Activated CD4-positive, alpha-beta T cell treated with anti-CD3 and anti-CD28 coated beads for 36 hours (primary cell): ENCODE data around the gene SETD5. TPM values are rescaled to one million over a fixed set of nuclear protein-coding genes. Genes with fewer than 3 reads are reported as not detected.
A peak's percentile ranks its signal among the peaks of the same experiment; 100 is the strongest.

ENCODE experiments used
- ATAC-seq: fragments of 200-7000 bp; cut with Tn5 transposase; one replicate; pipeline ENCODE4 v1.10.0; 2021; ENCODE audit warnings: mild to moderate bottlenecking, moderate library complexity
- CTCF ChIA-PET: fragments of 350-600 bp; sonication (Branson Sonifier 250); formaldehyde crosslinking; loops from one replicate; lab custom pipeline; 2021; ENCODE audit warnings: antibody characterized with exemption; lab: Charles Lee
- POLR2A ChIA-PET: fragments of 350-600 bp; sonication (Branson Sonifier 250); formaldehyde crosslinking; loops from one replicate; lab custom pipeline; 2021; ENCODE audit warnings: antibody characterized with exemption, inconsistent platforms; lab: Charles Lee
- DNase-seq: peaks from one replicate; pipeline ENCODE4 v3.0.0-alpha.2; 2020
- H3K27ac Mint-ChIP-seq: one replicate; pipeline ENCODE4 v1.8.0; 2021; ENCODE audit warnings: mixed read lengths
- H3K27me3 Mint-ChIP-seq: one replicate; pipeline ENCODE4 v1.8.0; 2021; ENCODE audit warnings: mixed read lengths
- H3K36me3 Mint-ChIP-seq: one replicate; pipeline ENCODE4 v1.8.0; 2021; ENCODE audit warnings: low read depth, mixed read lengths
- H3K4me1 Mint-ChIP-seq: one replicate; pipeline ENCODE4 v1.8.0; 2021; ENCODE audit warnings: mixed read lengths
- H3K4me3 Mint-ChIP-seq: one replicate; pipeline ENCODE4 v1.8.0; 2021; ENCODE audit warnings: mild to moderate bottlenecking, moderate library complexity, mixed read lengths
- H3K9me3 Mint-ChIP-seq: one replicate; pipeline ENCODE4 v1.8.0; 2021; ENCODE audit warnings: low read depth, mixed read lengths
- intact Hi-C, 2 experiments: fragments of 100-400 bp; cut with DNase I in 1 of 2; cut with micrococcal nuclease in 1 of 2; formaldehyde crosslinking; loops; one replicate each; pipeline versions ENCODE4 v1.14.2 to v1.15.1; 2022 to 2024; cut with DNase I, micrococcal nuclease
- total RNA-seq, 2 experiments: library from RNA; stranded (reverse); gene quantifications; one replicate each; pipeline ENCODE4 v1.2.3, GENCODE V29; 2021

The SETD5 gene
- total RNA-seq, 2 experiments from 2014 or later = 115 to 148 TPM

- DNase-seq = no peak
- Mint-ChIP-seq H3K27me3 (no peaks in the 10 kb centered on the region), H3K36me3 (peaks cover 82% of the 10 kb centered on the region), H3K27ac (peak overlapping the region; percentile 34), H3K9me3 (no peaks in the 10 kb centered on the region), H3K4me1 (peaks cover 53% of the 10 kb centered on the region), H3K4me3 (no peak overlapping the region)
- intact Hi-C loops = loop anchor here in 1 of 2 experiments (5.0 kb wide), 1 partner anchor 34 kb away; no protein-coding TSS in a partner anchor
- ChIA-PET POLR2A (interaction anchor here (0.6 to 0.7 kb wide), 4 partner anchors 10 to 361 kb away, joined by 3 to 10 read pairs (median 4); no protein-coding TSS in a partner anchor), CTCF (interaction anchor here (0.7 to 1.2 kb wide), 5 partner anchors 9 to 401 kb away, joined by 3 to 5 read pairs (median 4); no protein-coding TSS in a partner anchor)
- ATAC-seq = no peak
Observed at GRCh38 chr3:9388562-9389272, 8.7 kb upstream of the SETD5 start.

DNA sequence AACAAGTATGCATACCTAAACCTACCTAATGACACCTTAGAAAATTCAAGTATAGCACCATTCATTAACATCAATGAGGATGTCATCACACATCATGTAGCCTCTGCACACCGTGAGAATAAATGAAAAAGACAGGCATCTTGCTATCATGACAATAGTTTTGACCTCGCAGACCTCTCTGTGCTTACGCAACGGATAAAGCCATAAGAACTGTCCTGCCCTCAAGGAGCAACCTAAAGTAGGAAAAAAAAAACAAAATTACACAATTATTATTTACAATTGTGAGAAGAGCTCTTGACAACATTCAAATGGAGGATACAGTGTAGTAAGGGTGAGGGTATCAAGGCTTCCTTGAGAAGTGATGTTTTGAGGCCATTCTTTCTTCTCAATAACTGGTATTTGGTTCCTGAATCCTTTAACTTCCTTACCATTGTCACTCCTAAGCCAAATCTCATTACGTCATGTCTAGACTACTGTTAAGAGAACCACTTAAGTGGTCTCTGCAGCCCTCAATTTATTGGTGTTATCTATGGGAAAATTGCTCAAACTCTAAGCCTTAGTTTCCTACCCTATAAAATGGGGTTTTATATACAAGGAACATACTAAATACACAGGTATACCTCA lies 7.0 kb upstream of the SETD5 start:
- ChIA-PET CTCF (no interaction called here), POLR2A (interaction anchor here (1.0 kb wide), 1 partner anchor 28 kb away, joined by 7 read pairs; the partner anchor contains the start of gene THUMPD3)
- H3K36me3 Mint-ChIP-seq = peaks cover 85% of the 10 kb centered on the region
- ATAC-seq = no peak
- DNase-seq = no peak
- peaks cover 67% of the 10 kb centered on the region for H3K4me1 Mint-ChIP-seq
- peak overlapping the region; percentile 51 for H3K27ac Mint-ChIP-seq
- no peak overlapping the region for H3K4me3 Mint-ChIP-seq
- H3K9me3 Mint-ChIP-seq = no peaks in the 10 kb centered on the region
- intact Hi-C loops = no loop called here
- no peaks in the 10 kb centered on the region for H3K27me3 Mint-ChIP-seq

- peak overlapping the region; percentile 63 for H3K27ac Mint-ChIP-seq
- DNase-seq (no peak), ATAC-seq (no peak)
- H3K36me3 Mint-ChIP-seq = peaks cover 78% of the 10 kb centered on the region
- H3K9me3 Mint-ChIP-seq = no peaks in the 10 kb centered on the region
- POLR2A ChIA-PET = interaction anchor here (0.5 to 2.9 kb wide), 5 partner anchors 9 to 502 kb away, joined by 3 to 14 read pairs (median 4); partner anchors contain the start of gene THUMPD3
- no peaks in the 10 kb centered on the region for H3K27me3 Mint-ChIP-seq
- intact Hi-C loops = no loop called here
- H3K4me1 Mint-ChIP-seq = peaks cover 72% of the 10 kb centered on the region
- CTCF ChIA-PET = interaction anchor here (2.5 kb wide), 1 partner anchor 29 kb away, joined by 8 read pairs; the partner anchor contains the start of gene THUMPD3
- H3K4me3 Mint-ChIP-seq = no peak overlapping the region
Observed at GRCh38 chr3:9392041-9392440, 5.4 kb upstream of the SETD5 start.

DNA sequence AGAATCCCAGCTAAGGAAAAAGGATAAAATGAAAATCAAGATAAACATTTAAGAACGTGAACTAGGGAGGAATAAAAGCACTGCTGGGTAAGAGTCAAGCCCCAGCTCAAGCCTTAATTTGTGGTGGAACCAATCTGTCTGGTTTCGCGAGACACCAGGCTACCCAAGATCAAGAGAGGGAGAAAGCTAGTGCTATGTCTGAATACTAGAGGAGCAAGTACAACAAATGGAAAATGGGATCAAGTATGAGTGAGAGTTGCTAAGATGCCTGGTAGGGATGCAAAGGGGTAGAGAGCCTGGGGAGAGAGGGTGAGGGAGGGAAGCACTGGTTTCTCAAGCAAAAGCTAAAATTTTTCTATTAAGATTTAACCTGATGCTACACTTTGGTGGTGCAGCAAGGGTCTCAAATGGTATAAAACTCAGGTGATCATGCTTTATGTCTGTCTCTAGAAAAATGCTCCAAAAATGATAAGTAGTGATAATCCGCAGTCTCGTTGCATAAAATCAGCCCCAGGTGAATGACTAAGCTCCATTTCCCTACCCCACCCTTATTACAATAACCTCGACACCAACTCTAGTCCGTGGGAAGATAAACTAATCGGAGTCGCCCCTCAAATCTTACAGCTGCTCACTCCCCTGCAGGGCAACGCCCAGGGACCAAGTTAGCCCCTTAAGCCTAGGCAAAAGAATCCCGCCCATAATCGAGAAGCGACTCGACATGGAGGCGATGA lies 1.7 kb upstream of the SETD5 start:
- POLR2A ChIA-PET = interaction anchor here (0.6 to 5.2 kb wide), 15 partner anchors 8 to 537 kb away, joined by 3 to 81 read pairs (median 4); partner anchors contain the start of gene THUMPD3
- no peaks in the 10 kb centered on the region for H3K9me3 Mint-ChIP-seq
- intact Hi-C loops = loop anchor here (1.0 to 5.0 kb wide), 14 partner anchors 27 to 853 kb away; partner anchors contain the start of genes THUMPD3 (in 2 of the 2), ARPC4 (in 1 of the 2), BRK1 (in 1 of the 2) and CRELD1 (in 1 of the 2)
- H3K27ac Mint-ChIP-seq = peak overlapping the region; percentile 99
- DNase-seq (no peak), ATAC-seq (no peak)
- peaks cover 64% of the 10 kb centered on the region for H3K4me1 Mint-ChIP-seq
- H3K27me3 Mint-ChIP-seq = no peaks in the 10 kb centered on the region
- H3K4me3 Mint-ChIP-seq = peak overlapping the region; percentile 93
- CTCF ChIA-PET = interaction anchor here (1.1 to 1.7 kb wide), 7 partner anchors 13 to 92 kb away, joined by 3 to 8 read pairs (median 3); partner anchors contain the start of gene THUMPD3
- peaks cover 66% of the 10 kb centered on the region for H3K36me3 Mint-ChIP-seq

GRCh38 chr3:9396301-9396631 lies 1.1 kb upstream of the SETD5 start:
- intact Hi-C loops = loop anchor here (1.0 to 5.0 kb wide), 14 partner anchors 27 to 853 kb away; partner anchors contain the start of genes THUMPD3 (in 2 of the 2), ARPC4 (in 1 of the 2), BRK1 (in 1 of the 2) and CRELD1 (in 1 of the 2)
- H3K36me3 Mint-ChIP-seq = peaks cover 64% of the 10 kb centered on the region

GRCh38 chr3:9396632-9397331 lies 633 bp upstream of the SETD5 start:
- intact Hi-C loops = loop anchor here (1.0 to 5.0 kb wide), 18 partner anchors 26 to 852 kb away; partner anchors contain the start of genes BRPF1 (in 2 of the 2), RAD18 (in 2 of the 2), TADA3 (in 2 of the 2) and THUMPD3 (in 2 of the 2)
- Mint-ChIP-seq H3K4me1 (peaks cover 63% of the 10 kb centered on the region), H3K9me3 (no peaks in the 10 kb centered on the region), H3K27me3 (no peaks in the 10 kb centered on the region), H3K36me3 (peaks cover 58% of the 10 kb centered on the region), H3K4me3 (peak overlapping the region; percentile 93), H3K27ac (peak overlapping the region; percentile 98)
- peak; percentile 99 for DNase-seq
- ChIA-PET CTCF (interaction anchor here (0.9 to 1.6 kb wide), 2 partner anchors 27 to 28 kb away, joined by 3 to 8 read pairs; no protein-coding TSS in a partner anchor), POLR2A (interaction anchor here (0.7 to 5.2 kb wide), 14 partner anchors 19 to 1842 kb away, joined by 3 to 81 read pairs (median 5); partner anchors contain the start of genes ARPC4, TADA3 and THUMPD3)
- ATAC-seq = peak; percentile 74

More at GRCh38 chr3:9396301-9396631, 1.1 kb upstream of the SETD5 start:
- Mint-ChIP-seq H3K9me3 (no peaks in the 10 kb centered on the region), H3K27ac (peak overlapping the region; percentile 99), H3K4me3 (peak overlapping the region; percentile 93), H3K27me3 (no peaks in the 10 kb centered on the region), H3K4me1 (peaks cover 64% of the 10 kb centered on the region)
- peak; percentile 51 for ATAC-seq
- ChIA-PET POLR2A (interaction anchor here (0.7 to 5.2 kb wide), 16 partner anchors 13 to 1843 kb away, joined by 3 to 81 read pairs (median 4); partner anchors contain the start of genes ARPC4, TADA3 and THUMPD3), CTCF (interaction anchor here (0.9 to 1.6 kb wide), 4 partner anchors 27 to 33 kb away, joined by 3 to 8 read pairs (median 6); partner anchors contain the start of gene THUMPD3)
- DNase-seq = peak; percentile 91

GRCh38 chr3:9397906-9398699 lies 688 bp downstream of the SETD5 start:
- Mint-ChIP-seq H3K4me1 (peaks cover 63% of the 10 kb centered on the region), H3K27me3 (no peaks in the 10 kb centered on the region), H3K36me3 (peaks cover 53% of the 10 kb centered on the region), H3K27ac (peak overlapping the region; percentile 100), H3K4me3 (peak overlapping the region; percentile 93), H3K9me3 (no peaks in the 10 kb centered on the region)
- DNase-seq = peak; percentile 58
- ChIA-PET CTCF (no interaction called here), POLR2A (interaction anchor here (1.0 to 5.2 kb wide), 4 partner anchors 18 to 44 kb away, joined by 5 to 81 read pairs (median 12); partner anchors contain the start of gene THUMPD3)
- ATAC-seq = no peak
- intact Hi-C loops = loop anchor here (1.0 to 5.0 kb wide), 12 partner anchors 25 to 851 kb away; partner anchors contain the start of genes BRPF1 (in 2 of the 2), RAD18 (in 2 of the 2), TADA3 (in 2 of the 2) and ARPC4 (in 1 of the 2)

- Mint-ChIP-seq H3K27ac (peak overlapping the region; percentile 100), H3K36me3 (peaks cover 49% of the 10 kb centered on the region), H3K4me3 (peak overlapping the region; percentile 93), H3K4me1 (peaks cover 62% of the 10 kb centered on the region), H3K9me3 (no peaks in the 10 kb centered on the region), H3K27me3 (no peaks in the 10 kb centered on the region)
- no peak for ATAC-seq
- intact Hi-C loops = loop anchor here (5.0 kb wide), 5 partner anchors 353 to 743 kb away; partner anchors contain the start of genes ARPC4 (in 1 of the 2), RAD18 (in 1 of the 2), RPUSD3 (in 1 of the 2) and TADA3 (in 1 of the 2)
- ChIA-PET CTCF (interaction anchor here (0.9 to 1.1 kb wide), 3 partner anchors 11 to 45 kb away, joined by 3 to 5 read pairs (median 4); no protein-coding TSS in a partner anchor), POLR2A (interaction anchor here (0.5 to 5.2 kb wide), 5 partner anchors 11 to 36 kb away, joined by 3 to 81 read pairs (median 4); partner anchors contain the start of gene THUMPD3)
- peak; percentile 50 for DNase-seq
Observed at GRCh38 chr3:9398700-9399336, 1.4 kb downstream of the SETD5 start.
